NB4 (cell line): ENCODE data around the gene SAFB.

Experiments
- DNase-seq: peaks from one replicate; pipeline ENCODE4 v3.0.0; 2010; ENCODE audit warnings: low read depth
- H3K4me3 ChIP-seq: one replicate; pipeline ENCODE4 v1.5.1; 2011; ENCODE audit warnings: mild to moderate bottlenecking, low read depth, low read length, moderate library complexity
- MYC ChIP-seq: IDR thresholded peaks from 2 replicates; pipeline ENCODE4 v1.6.1; 2011; ENCODE audit warnings: low read depth, low read length
- POLR2A ChIP-seq: IDR thresholded peaks from 2 replicates; pipeline ENCODE4 v1.6.1; 2011; ENCODE audit warnings: mild to moderate bottlenecking; ENCODE audit not compliant: insufficient read length; ENCODE audit errors: extremely low read depth
- TF ChIP-seq, protein P1 (sequence below): IDR thresholded peaks from 2 replicates; pipeline ENCODE4 v1.6.1; 2011; ENCODE audit warnings: low read depth, low read length
- TF ChIP-seq, protein P2 (sequence below): IDR thresholded peaks from one replicate; pipeline ENCODE4 v1.5.1; 2012; ENCODE audit warnings: low read depth, low read length

Gene SAFB

DNA sequence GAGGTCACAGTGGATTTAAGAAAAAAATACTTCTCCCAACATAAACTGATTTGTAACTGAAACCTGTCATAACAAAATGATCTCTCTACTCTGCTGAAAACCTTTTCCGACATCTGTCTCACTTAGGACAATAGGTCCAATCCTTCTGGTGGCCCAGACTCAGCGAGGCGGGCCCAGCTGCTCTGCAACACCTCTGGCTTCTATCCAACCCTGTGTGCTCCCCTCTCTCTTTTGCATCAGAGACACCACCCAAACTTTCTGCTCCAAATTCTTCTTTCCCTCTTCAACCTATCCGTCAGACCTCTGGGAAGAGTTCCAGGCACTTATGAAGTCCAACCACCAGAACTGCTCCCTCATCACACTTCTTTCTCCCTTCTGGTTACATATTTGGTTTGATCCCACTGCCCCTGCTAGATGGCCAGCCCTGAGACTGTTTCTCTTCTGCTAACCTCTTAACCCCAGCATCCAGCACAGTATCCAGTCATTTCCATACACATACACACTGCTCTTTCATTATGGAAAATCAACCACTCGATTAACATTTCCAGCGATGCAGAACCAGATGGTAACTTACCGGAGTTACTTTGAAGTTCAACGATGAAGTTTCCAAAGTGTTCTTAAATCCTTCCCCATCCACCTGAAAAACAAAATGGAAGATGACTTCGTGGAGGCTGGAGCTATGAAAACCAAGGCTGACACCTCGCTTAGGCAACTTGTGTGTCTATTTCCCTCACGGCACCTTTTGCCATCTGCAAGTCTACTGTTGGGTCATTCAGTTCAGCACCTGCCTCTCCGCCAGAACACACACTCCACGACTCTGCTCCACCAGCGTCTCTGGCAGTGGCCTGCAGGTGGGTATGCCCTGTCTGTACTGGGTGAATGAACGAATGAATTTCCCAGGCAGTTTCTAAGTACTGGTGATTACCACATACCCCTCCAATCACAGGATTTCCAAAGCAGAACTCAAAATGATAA, 9.7 kb upstream of the SAFB start:
- H3K4me3 ChIP-seq, result no peak overlapping the region
- TF ChIP-seq MYC (no peak), POLR2A (no peak)
- TF ChIP-seq, protein P1, sequence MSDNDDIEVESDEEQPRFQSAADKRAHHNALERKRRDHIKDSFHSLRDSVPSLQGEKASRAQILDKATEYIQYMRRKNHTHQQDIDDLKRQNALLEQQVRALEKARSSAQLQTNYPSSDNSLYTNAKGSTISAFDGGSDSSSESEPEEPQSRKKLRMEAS, result no peak
- DNase-seq, result no peak

DNA sequence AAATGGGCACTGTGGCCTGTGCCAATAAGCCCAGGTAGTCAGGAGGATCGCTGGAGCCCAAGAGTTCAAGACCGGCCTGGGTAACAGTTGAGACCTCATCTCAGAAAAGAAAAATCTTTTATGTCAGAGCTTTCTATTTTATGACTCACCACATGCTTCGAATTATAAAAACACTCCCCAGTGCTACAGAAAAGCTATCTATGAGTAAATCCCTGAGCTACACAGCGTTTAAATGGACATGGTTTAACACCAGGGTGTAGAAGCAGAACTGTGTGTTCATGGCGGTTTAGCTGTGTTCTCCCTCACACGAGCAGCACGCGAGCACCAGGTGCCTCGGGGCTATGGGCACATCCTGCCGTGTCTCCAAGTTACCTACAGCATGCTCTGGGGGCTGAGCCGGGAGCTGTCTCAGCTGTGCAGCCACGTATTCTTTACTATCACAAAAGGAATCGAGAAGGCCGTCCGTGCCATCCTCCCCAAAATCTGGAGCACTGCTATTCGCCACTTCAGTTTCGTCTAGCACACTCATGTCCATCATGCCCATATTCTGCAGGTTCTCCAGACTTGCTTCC, 7.0 kb upstream of the SAFB start:
- TF ChIP-seq MYC (no peak), POLR2A (no peak)
- TF ChIP-seq, protein P2, sequence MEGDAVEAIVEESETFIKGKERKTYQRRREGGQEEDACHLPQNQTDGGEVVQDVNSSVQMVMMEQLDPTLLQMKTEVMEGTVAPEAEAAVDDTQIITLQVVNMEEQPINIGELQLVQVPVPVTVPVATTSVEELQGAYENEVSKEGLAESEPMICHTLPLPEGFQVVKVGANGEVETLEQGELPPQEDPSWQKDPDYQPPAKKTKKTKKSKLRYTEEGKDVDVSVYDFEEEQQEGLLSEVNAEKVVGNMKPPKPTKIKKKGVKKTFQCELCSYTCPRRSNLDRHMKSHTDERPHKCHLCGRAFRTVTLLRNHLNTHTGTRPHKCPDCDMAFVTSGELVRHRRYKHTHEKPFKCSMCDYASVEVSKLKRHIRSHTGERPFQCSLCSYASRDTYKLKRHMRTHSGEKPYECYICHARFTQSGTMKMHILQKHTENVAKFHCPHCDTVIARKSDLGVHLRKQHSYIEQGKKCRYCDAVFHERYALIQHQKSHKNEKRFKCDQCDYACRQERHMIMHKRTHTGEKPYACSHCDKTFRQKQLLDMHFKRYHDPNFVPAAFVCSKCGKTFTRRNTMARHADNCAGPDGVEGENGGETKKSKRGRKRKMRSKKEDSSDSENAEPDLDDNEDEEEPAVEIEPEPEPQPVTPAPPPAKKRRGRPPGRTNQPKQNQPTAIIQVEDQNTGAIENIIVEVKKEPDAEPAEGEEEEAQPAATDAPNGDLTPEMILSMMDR, result no peak
- TF ChIP-seq, protein P1, result no peak
- H3K4me3 ChIP-seq, result no peak overlapping the region
- DNase-seq, result no peak

DNA sequence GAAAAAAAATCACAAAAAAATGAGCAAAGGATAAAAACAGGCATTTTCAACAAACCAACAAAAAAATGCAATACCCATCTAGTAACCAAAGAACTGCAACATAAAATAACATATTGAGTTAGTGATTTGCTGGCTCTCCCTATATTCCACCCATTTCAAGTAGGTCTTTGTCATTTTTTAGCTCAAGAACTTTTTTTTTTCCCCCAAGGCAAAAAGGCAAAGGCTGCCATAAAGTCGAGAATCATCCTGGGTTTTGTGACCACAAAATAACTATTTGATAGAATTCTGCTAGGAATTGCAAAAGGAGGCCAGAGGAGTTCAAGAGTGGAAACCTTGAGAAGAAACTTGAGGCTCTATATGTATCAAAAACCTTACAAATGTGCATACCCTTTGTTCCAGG, 5.8 kb upstream of the SAFB start:
- no peak for DNase-seq

DNA sequence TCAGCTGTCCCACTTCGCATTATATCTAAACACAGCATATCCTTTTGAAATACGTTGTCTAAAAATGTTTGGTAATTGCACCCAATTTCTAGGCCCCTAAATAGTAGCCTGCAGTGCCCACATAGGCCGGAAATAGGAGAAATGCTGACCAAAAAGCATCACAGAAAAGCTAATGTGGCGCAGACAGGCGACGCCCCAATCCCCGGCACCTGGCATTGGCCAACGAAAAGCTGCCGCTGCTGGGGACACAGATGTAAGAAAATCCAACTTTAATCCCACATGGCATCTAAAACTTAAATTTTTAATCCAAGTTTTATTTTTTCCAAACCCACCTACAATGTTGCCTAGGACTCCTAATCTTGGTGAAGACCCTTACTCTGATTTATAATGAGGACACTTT, 4.3 kb upstream of the SAFB start:
- no peak for DNase-seq
- TF ChIP-seq, protein P2, result no peak
- no peak for TF ChIP-seq MYC
- no peak for TF ChIP-seq POLR2A
- TF ChIP-seq, protein P1, result no peak
- peak overlapping the region; percentile 21 for H3K4me3 ChIP-seq

More for the DNA sequence above, 5.8 kb upstream of the SAFB start:
- TF ChIP-seq, protein P2, result no peak
- TF ChIP-seq, protein P1, result no peak
- no peak overlapping the region for H3K4me3 ChIP-seq

DNA sequence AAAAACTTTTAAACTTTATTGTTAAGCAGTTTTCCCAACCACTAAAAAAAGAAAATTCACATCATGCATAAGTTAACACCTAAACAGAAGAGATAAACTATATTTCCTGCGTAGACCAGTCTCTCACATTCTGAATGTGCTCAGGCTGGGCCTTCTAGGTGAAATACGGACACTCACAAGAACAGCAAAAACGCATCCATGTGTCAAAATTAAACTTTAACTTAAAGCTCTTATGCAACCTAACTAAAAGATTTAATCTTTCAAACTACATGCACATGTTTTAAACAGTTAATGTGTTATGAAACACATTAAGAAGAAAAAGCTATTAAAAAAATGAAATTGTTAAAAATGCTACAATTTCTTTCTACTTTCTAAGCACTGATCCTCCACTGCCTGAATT, 2.9 kb upstream of the SAFB start:
- TF ChIP-seq, protein P2, result no peak
- TF ChIP-seq, protein P1, result no peak
- no peak for TF ChIP-seq POLR2A
- no peak for TF ChIP-seq MYC
- H3K4me3 ChIP-seq, result peak overlapping the region; percentile 85
- DNase-seq, result no peak
